ENCODE results near the gene TBX3.

GRCh38 chr12:114664651-114665320 is 19.2 kb downstream of the TBX3 start:
- TF ChIP-seq CTCF (IDR thresholded peaks at IDR 0.05; ENCODE audit: poor library complexity, severe bottlenecking) (no peak), EZH2 (IDR thresholded peaks at IDR 0.05; ENCODE audit: borderline replicate concordance, insufficient read depth, low read length, poor library complexity, severe bottlenecking) (no peak), EP300 (conservative IDR thresholded peaks at IDR 0.05; ENCODE audit: poor library complexity, severe bottlenecking) (no peak)
